ENCODE measurements around the gene SLC6A11.

SLC6A11 gene

DNA sequence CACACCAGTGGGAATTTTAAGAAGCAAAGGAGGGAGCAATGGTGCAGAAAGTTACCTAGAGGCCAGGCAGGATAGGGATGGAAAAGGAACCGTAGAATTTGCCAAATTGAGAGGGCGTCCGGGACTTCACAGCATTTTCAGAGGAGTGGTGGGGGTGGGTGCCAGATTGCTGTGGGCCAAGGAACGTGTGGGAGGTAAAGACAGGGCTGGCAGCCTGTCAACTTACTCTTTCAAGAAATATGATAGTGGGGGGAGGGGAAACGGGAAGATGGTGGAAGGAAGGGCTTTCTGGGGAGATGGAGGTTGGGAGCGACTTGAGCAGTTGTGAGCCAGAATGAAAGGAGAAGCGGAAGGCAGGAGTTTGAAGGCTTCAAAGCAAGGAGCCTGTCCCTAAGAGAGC lies 1.4 kb upstream of the SLC6A11 start (continued):
- TF ChIP-seq, protein P1, sequence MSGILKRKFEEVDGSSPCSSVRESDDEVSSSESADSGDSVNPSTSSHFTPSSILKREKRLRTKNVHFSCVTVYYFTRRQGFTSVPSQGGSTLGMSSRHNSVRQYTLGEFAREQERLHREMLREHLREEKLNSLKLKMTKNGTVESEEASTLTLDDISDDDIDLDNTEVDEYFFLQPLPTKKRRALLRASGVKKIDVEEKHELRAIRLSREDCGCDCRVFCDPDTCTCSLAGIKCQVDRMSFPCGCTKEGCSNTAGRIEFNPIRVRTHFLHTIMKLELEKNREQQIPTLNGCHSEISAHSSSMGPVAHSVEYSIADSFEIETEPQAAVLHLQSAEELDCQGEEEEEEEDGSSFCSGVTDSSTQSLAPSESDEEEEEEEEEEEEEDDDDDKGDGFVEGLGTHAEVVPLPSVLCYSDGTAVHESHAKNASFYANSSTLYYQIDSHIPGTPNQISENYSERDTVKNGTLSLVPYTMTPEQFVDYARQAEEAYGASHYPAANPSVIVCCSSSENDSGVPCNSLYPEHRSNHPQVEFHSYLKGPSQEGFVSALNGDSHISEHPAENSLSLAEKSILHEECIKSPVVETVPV (CRISPR knock-in tag; IDR thresholded peaks at IDR 0.05) = no peak
- no peak for TF ChIP-seq ARNTL (CRISPR knock-in tag; IDR thresholded peaks at IDR 0.05; ENCODE audit: borderline replicate concordance, low read depth)
- no peak for TF ChIP-seq ZFP3 (CRISPR knock-in tag; IDR thresholded peaks at IDR 0.05)
- no peak for TF ChIP-seq TCF4 (CRISPR knock-in tag; IDR thresholded peaks at IDR 0.05; ENCODE audit: borderline replicate concordance)
- no peak for TF ChIP-seq ZFP30 (CRISPR knock-in tag; IDR thresholded peaks at IDR 0.05)

DNA sequence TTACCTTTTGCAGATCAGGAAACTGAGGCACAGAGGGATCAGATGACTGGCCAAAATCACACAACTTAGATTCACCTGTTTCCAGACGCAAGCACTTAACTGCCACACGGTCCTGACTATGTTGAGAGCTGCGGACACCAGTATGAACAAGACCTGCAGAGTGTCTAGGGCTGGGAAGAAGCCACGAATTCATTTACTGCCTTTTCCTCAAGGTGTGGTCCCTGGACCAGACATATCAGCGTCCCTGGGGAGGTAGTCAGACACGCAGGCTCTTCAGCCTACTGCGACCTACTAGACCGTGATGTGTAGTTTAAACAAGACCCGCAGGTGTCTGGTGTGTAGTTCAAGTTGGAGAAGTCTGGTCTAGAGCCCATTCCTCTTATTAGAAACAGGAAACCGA lies 541 bp upstream of the SLC6A11 start:
- ATAC-seq = no peak

DNA sequence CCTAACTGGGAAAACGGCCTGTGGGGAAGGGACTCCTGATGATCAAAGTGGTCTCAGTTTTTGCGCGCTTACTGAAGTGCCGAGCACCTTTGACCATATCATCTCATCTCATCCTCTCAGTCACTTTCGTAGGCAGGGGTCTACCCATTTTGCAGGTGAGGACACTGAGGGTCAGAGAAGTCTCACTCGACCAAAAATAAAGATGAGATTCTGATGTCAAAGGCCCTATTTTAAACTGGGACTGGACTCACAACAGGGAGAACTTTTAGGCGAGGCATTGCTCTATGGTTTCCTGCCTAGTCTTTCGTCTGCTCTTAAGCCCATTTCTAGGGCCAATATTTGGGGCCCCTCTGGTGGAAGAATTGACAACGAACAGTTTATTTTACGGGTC lies 830 bp downstream of the SLC6A11 start:
- no peak for ATAC-seq
- TF ChIP-seq, protein P2, sequence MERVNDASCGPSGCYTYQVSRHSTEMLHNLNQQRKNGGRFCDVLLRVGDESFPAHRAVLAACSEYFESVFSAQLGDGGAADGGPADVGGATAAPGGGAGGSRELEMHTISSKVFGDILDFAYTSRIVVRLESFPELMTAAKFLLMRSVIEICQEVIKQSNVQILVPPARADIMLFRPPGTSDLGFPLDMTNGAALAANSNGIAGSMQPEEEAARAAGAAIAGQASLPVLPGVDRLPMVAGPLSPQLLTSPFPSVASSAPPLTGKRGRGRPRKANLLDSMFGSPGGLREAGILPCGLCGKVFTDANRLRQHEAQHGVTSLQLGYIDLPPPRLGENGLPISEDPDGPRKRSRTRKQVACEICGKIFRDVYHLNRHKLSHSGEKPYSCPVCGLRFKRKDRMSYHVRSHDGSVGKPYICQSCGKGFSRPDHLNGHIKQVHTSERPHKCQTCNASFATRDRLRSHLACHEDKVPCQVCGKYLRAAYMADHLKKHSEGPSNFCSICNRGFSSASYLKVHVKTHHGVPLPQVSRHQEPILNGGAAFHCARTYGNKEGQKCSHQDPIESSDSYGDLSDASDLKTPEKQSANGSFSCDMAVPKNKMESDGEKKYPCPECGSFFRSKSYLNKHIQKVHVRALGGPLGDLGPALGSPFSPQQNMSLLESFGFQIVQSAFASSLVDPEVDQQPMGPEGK (CRISPR knock-in tag; IDR thresholded peaks at IDR 0.05; ENCODE audit: borderline replicate concordance) = no peak
- no peak for TF ChIP-seq ESRRG (CRISPR knock-in tag; IDR thresholded peaks at IDR 0.05)
- TF ChIP-seq, protein P3, sequence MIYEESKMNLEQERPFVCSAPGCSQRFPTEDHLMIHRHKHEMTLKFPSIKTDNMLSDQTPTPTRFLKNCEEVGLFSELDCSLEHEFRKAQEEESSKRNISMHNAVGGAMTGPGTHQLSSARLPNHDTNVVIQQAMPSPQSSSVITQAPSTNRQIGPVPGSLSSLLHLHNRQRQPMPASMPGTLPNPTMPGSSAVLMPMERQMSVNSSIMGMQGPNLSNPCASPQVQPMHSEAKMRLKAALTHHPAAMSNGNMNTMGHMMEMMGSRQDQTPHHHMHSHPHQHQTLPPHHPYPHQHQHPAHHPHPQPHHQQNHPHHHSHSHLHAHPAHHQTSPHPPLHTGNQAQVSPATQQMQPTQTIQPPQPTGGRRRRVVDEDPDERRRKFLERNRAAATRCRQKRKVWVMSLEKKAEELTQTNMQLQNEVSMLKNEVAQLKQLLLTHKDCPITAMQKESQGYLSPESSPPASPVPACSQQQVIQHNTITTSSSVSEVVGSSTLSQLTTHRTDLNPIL (CRISPR knock-in tag; IDR thresholded peaks at IDR 0.05; ENCODE audit: low read depth) = no peak
- TF ChIP-seq TOX (CRISPR knock-in tag; IDR thresholded peaks at IDR 0.05; ENCODE audit: borderline replicate concordance) = no peak
- TF ChIP-seq ZFP3 (CRISPR knock-in tag; IDR thresholded peaks at IDR 0.05) = no peak
- no peak for TF ChIP-seq ISL1 (CRISPR knock-in tag; IDR thresholded peaks at IDR 0.05)
- no peak for TF ChIP-seq TCF4 (CRISPR knock-in tag; IDR thresholded peaks at IDR 0.05; ENCODE audit: borderline replicate concordance)
- no peak for TF ChIP-seq ZNF70 (CRISPR knock-in tag; IDR thresholded peaks at IDR 0.05)
- no peak for TF ChIP-seq ZC3H10 (CRISPR knock-in tag; IDR thresholded peaks at IDR 0.05)

More for the DNA sequence above, 541 bp upstream of the SLC6A11 start:
- TF ChIP-seq, protein P2 (CRISPR knock-in tag; IDR thresholded peaks at IDR 0.05; ENCODE audit: borderline replicate concordance) = no peak
- no peak for TF ChIP-seq ZNF565 (CRISPR knock-in tag; conservative IDR thresholded peaks at IDR 0.05; ENCODE audit: low read depth)
- no peak for TF ChIP-seq ISL1 (CRISPR knock-in tag; IDR thresholded peaks at IDR 0.05)
- no peak for TF ChIP-seq BACH2 (CRISPR knock-in tag; IDR thresholded peaks at IDR 0.05; ENCODE audit: borderline replicate concordance)
- no peak for TF ChIP-seq SNAI2 (CRISPR knock-in tag; IDR thresholded peaks at IDR 0.05)
- TF ChIP-seq, protein P1 (CRISPR knock-in tag; IDR thresholded peaks at IDR 0.05) = no peak
- no peak for TF ChIP-seq ZC3H10 (CRISPR knock-in tag; IDR thresholded peaks at IDR 0.05)
- TF ChIP-seq RARB (CRISPR knock-in tag; IDR thresholded peaks at IDR 0.05) = no peak
- no peak for TF ChIP-seq OSR1 (CRISPR knock-in tag; IDR thresholded peaks at IDR 0.05)
- TF ChIP-seq ZFP3 (CRISPR knock-in tag; IDR thresholded peaks at IDR 0.05) = no peak
- no peak for TF ChIP-seq GLIS3 (CRISPR knock-in tag; IDR thresholded peaks at IDR 0.05)
- TF ChIP-seq ZFP30 (CRISPR knock-in tag; IDR thresholded peaks at IDR 0.05) = no peak
- no peak for TF ChIP-seq ARNTL (CRISPR knock-in tag; IDR thresholded peaks at IDR 0.05; ENCODE audit: borderline replicate concordance, low read depth)
- TF ChIP-seq ZNF70 (CRISPR knock-in tag; IDR thresholded peaks at IDR 0.05) = no peak
- TF ChIP-seq, protein P4, sequence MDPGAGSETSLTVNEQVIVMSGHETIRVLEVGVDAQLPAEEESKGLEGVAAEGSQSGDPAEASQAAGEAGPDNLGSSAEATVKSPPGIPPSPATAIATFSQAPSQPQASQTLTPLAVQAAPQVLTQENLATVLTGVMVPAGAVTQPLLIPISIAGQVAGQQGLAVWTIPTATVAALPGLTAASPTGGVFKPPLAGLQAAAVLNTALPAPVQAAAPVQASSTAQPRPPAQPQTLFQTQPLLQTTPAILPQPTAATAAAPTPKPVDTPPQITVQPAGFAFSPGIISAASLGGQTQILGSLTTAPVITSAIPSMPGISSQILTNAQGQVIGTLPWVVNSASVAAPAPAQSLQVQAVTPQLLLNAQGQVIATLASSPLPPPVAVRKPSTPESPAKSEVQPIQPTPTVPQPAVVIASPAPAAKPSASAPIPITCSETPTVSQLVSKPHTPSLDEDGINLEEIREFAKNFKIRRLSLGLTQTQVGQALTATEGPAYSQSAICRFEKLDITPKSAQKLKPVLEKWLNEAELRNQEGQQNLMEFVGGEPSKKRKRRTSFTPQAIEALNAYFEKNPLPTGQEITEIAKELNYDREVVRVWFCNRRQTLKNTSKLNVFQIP (CRISPR knock-in tag; IDR thresholded peaks at IDR 0.05; ENCODE audit: borderline replicate concordance, low read depth) = no peak
- TF ChIP-seq CSDC2 (CRISPR knock-in tag; IDR thresholded peaks at IDR 0.05) = no peak
- TF ChIP-seq PPARA (CRISPR knock-in tag; IDR thresholded peaks at IDR 0.05; ENCODE audit: borderline replicate concordance) = no peak
- TF ChIP-seq, protein P5, sequence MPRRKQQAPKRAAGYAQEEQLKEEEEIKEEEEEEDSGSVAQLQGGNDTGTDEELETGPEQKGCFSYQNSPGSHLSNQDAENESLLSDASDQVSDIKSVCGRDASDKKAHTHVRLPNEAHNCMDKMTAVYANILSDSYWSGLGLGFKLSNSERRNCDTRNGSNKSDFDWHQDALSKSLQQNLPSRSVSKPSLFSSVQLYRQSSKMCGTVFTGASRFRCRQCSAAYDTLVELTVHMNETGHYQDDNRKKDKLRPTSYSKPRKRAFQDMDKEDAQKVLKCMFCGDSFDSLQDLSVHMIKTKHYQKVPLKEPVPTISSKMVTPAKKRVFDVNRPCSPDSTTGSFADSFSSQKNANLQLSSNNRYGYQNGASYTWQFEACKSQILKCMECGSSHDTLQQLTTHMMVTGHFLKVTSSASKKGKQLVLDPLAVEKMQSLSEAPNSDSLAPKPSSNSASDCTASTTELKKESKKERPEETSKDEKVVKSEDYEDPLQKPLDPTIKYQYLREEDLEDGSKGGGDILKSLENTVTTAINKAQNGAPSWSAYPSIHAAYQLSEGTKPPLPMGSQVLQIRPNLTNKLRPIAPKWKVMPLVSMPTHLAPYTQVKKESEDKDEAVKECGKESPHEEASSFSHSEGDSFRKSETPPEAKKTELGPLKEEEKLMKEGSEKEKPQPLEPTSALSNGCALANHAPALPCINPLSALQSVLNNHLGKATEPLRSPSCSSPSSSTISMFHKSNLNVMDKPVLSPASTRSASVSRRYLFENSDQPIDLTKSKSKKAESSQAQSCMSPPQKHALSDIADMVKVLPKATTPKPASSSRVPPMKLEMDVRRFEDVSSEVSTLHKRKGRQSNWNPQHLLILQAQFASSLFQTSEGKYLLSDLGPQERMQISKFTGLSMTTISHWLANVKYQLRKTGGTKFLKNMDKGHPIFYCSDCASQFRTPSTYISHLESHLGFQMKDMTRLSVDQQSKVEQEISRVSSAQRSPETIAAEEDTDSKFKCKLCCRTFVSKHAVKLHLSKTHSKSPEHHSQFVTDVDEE (CRISPR knock-in tag; IDR thresholded peaks at IDR 0.05) = no peak
- TF ChIP-seq, protein P3 (CRISPR knock-in tag; IDR thresholded peaks at IDR 0.05; ENCODE audit: low read depth) = no peak

All from SK-N-SH treated with all-trans-retinoic acid at 6 μM for 48 hours (cell line).